SK-N-SH treated with all-trans-retinoic acid at 6 μM for 48 hours (cell line): ENCODE results near the gene LYPD4.

Experiments
- ATAC-seq: fragments of 200-7000 bp; cut with Tn5 transposase; 3 replicates; pipeline ENCODE4 v1.9.1; 2020; ENCODE audit warnings: mild to moderate bottlenecking, moderate library complexity
- ARNTL ChIP-seq: fragments of 450-650 bp; formaldehyde crosslinking; IDR thresholded peaks from 2 replicates; pipeline ENCODE4 v1.5.0; 2020; ENCODE audit warnings: low read depth, mild to moderate bottlenecking, moderate library complexity, borderline replicate concordance
- BACH2 ChIP-seq: fragments of 250-450 bp; sonication (Bioruptor Pico); IDR thresholded peaks from 2 replicates; pipeline ENCODE4 v1.9.0; 2021; ENCODE audit warnings: mild to moderate bottlenecking, borderline replicate concordance
- CREB5 ChIP-seq: fragments of 250-450 bp; sonication (Bioruptor Pico); IDR thresholded peaks from 2 replicates; pipeline ENCODE4 v1.5.1; 2020; ENCODE audit warnings: low read depth, mild to moderate bottlenecking, moderate library complexity
- CSDC2 ChIP-seq: fragments of 250-450 bp; sonication (Bioruptor Pico); IDR thresholded peaks from 2 replicates; pipeline ENCODE4 v1.5.0; 2020; ENCODE audit warnings: mild to moderate bottlenecking, moderate library complexity
- ESRRG ChIP-seq: fragments of 250-450 bp; sonication (Bioruptor Pico); IDR thresholded peaks from 2 replicates; pipeline ENCODE4 v1.6.1; 2021; ENCODE audit warnings: mild to moderate bottlenecking
- GLIS3 ChIP-seq: fragments of 250-450 bp; sonication (Bioruptor Pico); IDR thresholded peaks from 2 replicates; pipeline ENCODE4 v1.5.0; 2020; ENCODE audit warnings: mild to moderate bottlenecking, moderate library complexity
- ISL1 ChIP-seq: fragments of 250-450 bp; sonication (Bioruptor Pico); IDR thresholded peaks from 2 replicates; pipeline ENCODE4 v2.1.2; 2022; ENCODE audit warnings: mild to moderate bottlenecking, moderate library complexity
- OSR1 ChIP-seq: fragments of 250-450 bp; sonication (Bioruptor Pico); IDR thresholded peaks from 2 replicates; pipeline ENCODE4 v1.8.0; 2022; ENCODE audit warnings: moderate library complexity, mild to moderate bottlenecking, inconsistent platforms
- POU6F1 ChIP-seq: fragments of 250-450 bp; sonication (Bioruptor Pico); IDR thresholded peaks from 2 replicates; pipeline ENCODE4 v1.8.0; 2021; ENCODE audit warnings: low read depth, mild to moderate bottlenecking, moderate library complexity, borderline replicate concordance
- PPARA ChIP-seq: fragments of 250-450 bp; sonication (Bioruptor Pico); IDR thresholded peaks from 2 replicates; pipeline ENCODE4 v1.5.0; 2020; ENCODE audit warnings: mild to moderate bottlenecking, borderline replicate concordance
- RARB ChIP-seq: fragments of 250-450 bp; sonication (Bioruptor Pico); IDR thresholded peaks from 2 replicates; pipeline ENCODE4 v1.8.0; 2021; ENCODE audit warnings: mild to moderate bottlenecking, moderate library complexity
- SNAI2 ChIP-seq: fragments of 250-450 bp; sonication (Bioruptor Pico); IDR thresholded peaks from 2 replicates; pipeline ENCODE4 v1.5.0; 2020; ENCODE audit warnings: mild to moderate bottlenecking, moderate library complexity
- TCF4 ChIP-seq: fragments of 250-450 bp; sonication (Bioruptor Pico); IDR thresholded peaks from 2 replicates; pipeline ENCODE4 v1.8.0; 2021; ENCODE audit warnings: mild to moderate bottlenecking, moderate library complexity, borderline replicate concordance
- ZC3H10 ChIP-seq: fragments of 250-450 bp; sonication (Bioruptor Pico); IDR thresholded peaks from 2 replicates; pipeline ENCODE4 v1.5.1; 2021; ENCODE audit warnings: mild to moderate bottlenecking, moderate library complexity
- ZFP3 ChIP-seq: fragments of 250-450 bp; sonication (Bioruptor Pico); IDR thresholded peaks from 2 replicates; pipeline ENCODE4 v1.5.0; 2020; ENCODE audit warnings: mild to moderate bottlenecking, moderate library complexity
- ZFP30 ChIP-seq: fragments of 450-650 bp; formaldehyde crosslinking; IDR thresholded peaks from 2 replicates; pipeline ENCODE4 v1.5.0; 2022; ENCODE audit warnings: mild to moderate bottlenecking, moderate library complexity
- ZNF565 ChIP-seq: fragments of 450-650 bp; formaldehyde crosslinking; conservative IDR thresholded peaks from 2 replicates; pipeline ENCODE4 v1.5.0; 2020; ENCODE audit warnings: low read depth, mild to moderate bottlenecking, moderate library complexity
- ZNF70 ChIP-seq: fragments of 450-650 bp; formaldehyde crosslinking; IDR thresholded peaks from 2 replicates; pipeline ENCODE4 v1.5.0; 2020; ENCODE audit warnings: mild to moderate bottlenecking, moderate library complexity
- ZNF8 ChIP-seq: fragments of 450-650 bp; formaldehyde crosslinking; IDR thresholded peaks from 2 replicates; pipeline ENCODE4 v1.5.0; 2020; ENCODE audit warnings: mild to moderate bottlenecking, moderate library complexity
- TF ChIP-seq, protein P1 (sequence below): fragments of 250-450 bp; sonication (Bioruptor Pico); IDR thresholded peaks from 2 replicates; pipeline ENCODE4 v1.5.1; 2021; ENCODE audit warnings: mild to moderate bottlenecking, moderate library complexity
- TF ChIP-seq, protein P2 (sequence below): fragments of 250-450 bp; sonication (Bioruptor Pico); IDR thresholded peaks from 2 replicates; pipeline ENCODE4 v1.8.0; 2020; ENCODE audit warnings: mild to moderate bottlenecking, moderate library complexity, borderline replicate concordance
- TF ChIP-seq, protein P3 (sequence below): fragments of 250-450 bp; sonication (Bioruptor Pico); IDR thresholded peaks from 2 replicates; pipeline ENCODE4 v1.5.0; 2020; ENCODE audit warnings: mild to moderate bottlenecking, moderate library complexity

The LYPD4 gene

GRCh38 chr19:41807176-41807575, 37.3 kb downstream of the LYPD4 start:
- ATAC-seq, result no peak
- TF ChIP-seq TCF4 (CRISPR knock-in tag) (no peak), ARNTL (CRISPR knock-in tag) (no peak), ZFP3 (CRISPR knock-in tag) (no peak), ZNF70 (CRISPR knock-in tag) (no peak), GLIS3 (CRISPR knock-in tag) (no peak), ZNF565 (no peak), POU6F1 (no peak), RARB (CRISPR knock-in tag) (no peak), PPARA (no peak), CSDC2 (CRISPR knock-in tag) (no peak), ISL1 (CRISPR knock-in tag) (no peak), SNAI2 (no peak), ZFP30 (CRISPR knock-in tag) (no peak), CREB5 (CRISPR knock-in tag) (no peak), ESRRG (no peak), ZC3H10 (CRISPR knock-in tag) (no peak)
- TF ChIP-seq, protein P1, sequence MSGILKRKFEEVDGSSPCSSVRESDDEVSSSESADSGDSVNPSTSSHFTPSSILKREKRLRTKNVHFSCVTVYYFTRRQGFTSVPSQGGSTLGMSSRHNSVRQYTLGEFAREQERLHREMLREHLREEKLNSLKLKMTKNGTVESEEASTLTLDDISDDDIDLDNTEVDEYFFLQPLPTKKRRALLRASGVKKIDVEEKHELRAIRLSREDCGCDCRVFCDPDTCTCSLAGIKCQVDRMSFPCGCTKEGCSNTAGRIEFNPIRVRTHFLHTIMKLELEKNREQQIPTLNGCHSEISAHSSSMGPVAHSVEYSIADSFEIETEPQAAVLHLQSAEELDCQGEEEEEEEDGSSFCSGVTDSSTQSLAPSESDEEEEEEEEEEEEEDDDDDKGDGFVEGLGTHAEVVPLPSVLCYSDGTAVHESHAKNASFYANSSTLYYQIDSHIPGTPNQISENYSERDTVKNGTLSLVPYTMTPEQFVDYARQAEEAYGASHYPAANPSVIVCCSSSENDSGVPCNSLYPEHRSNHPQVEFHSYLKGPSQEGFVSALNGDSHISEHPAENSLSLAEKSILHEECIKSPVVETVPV (CRISPR knock-in tag), result no peak
- TF ChIP-seq, protein P2, sequence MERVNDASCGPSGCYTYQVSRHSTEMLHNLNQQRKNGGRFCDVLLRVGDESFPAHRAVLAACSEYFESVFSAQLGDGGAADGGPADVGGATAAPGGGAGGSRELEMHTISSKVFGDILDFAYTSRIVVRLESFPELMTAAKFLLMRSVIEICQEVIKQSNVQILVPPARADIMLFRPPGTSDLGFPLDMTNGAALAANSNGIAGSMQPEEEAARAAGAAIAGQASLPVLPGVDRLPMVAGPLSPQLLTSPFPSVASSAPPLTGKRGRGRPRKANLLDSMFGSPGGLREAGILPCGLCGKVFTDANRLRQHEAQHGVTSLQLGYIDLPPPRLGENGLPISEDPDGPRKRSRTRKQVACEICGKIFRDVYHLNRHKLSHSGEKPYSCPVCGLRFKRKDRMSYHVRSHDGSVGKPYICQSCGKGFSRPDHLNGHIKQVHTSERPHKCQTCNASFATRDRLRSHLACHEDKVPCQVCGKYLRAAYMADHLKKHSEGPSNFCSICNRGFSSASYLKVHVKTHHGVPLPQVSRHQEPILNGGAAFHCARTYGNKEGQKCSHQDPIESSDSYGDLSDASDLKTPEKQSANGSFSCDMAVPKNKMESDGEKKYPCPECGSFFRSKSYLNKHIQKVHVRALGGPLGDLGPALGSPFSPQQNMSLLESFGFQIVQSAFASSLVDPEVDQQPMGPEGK (CRISPR knock-in tag), result no peak

GRCh38 chr19:41804336-41804735, 40.1 kb downstream of the LYPD4 start:
- no peak for TF ChIP-seq ZNF70 (CRISPR knock-in tag)
- no peak for TF ChIP-seq ARNTL (CRISPR knock-in tag)
- no peak for TF ChIP-seq ZC3H10 (CRISPR knock-in tag)
- no peak for TF ChIP-seq ZFP3 (CRISPR knock-in tag)
- TF ChIP-seq OSR1 (CRISPR knock-in tag), result no peak
- no peak for TF ChIP-seq CSDC2 (CRISPR knock-in tag)
- no peak for TF ChIP-seq PPARA
- TF ChIP-seq, protein P2 (CRISPR knock-in tag), result no peak
- no peak for TF ChIP-seq CREB5 (CRISPR knock-in tag)
- TF ChIP-seq ZNF8 (CRISPR knock-in tag), result no peak
- TF ChIP-seq ISL1 (CRISPR knock-in tag), result no peak
- no peak for ATAC-seq

- ATAC-seq, result no peak
- no peak for TF ChIP-seq ARNTL (CRISPR knock-in tag)
- no peak for TF ChIP-seq ZNF70 (CRISPR knock-in tag)
- no peak for TF ChIP-seq ISL1 (CRISPR knock-in tag)
- no peak for TF ChIP-seq TCF4 (CRISPR knock-in tag)
- no peak for TF ChIP-seq PPARA
- no peak for TF ChIP-seq GLIS3 (CRISPR knock-in tag)
- TF ChIP-seq BACH2 (CRISPR knock-in tag), result no peak
- TF ChIP-seq, protein P3, sequence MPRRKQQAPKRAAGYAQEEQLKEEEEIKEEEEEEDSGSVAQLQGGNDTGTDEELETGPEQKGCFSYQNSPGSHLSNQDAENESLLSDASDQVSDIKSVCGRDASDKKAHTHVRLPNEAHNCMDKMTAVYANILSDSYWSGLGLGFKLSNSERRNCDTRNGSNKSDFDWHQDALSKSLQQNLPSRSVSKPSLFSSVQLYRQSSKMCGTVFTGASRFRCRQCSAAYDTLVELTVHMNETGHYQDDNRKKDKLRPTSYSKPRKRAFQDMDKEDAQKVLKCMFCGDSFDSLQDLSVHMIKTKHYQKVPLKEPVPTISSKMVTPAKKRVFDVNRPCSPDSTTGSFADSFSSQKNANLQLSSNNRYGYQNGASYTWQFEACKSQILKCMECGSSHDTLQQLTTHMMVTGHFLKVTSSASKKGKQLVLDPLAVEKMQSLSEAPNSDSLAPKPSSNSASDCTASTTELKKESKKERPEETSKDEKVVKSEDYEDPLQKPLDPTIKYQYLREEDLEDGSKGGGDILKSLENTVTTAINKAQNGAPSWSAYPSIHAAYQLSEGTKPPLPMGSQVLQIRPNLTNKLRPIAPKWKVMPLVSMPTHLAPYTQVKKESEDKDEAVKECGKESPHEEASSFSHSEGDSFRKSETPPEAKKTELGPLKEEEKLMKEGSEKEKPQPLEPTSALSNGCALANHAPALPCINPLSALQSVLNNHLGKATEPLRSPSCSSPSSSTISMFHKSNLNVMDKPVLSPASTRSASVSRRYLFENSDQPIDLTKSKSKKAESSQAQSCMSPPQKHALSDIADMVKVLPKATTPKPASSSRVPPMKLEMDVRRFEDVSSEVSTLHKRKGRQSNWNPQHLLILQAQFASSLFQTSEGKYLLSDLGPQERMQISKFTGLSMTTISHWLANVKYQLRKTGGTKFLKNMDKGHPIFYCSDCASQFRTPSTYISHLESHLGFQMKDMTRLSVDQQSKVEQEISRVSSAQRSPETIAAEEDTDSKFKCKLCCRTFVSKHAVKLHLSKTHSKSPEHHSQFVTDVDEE, result no peak
- no peak for TF ChIP-seq POU6F1
These were observed 41.7 kb downstream of the LYPD4 start for GRCh38 chr19:41802770-41803169.
